Parathyroid adenoma (tissue), 2 donors: ENCODE data around the gene BICDL1.

Source experiments
- H2AFZ ChIP-seq: fragments of 300-600 bp; sonication (generic); one replicate; pipeline ENCODE4 v1.7.0; 2017; ENCODE audit warnings: antibody characterized with exemption, mild to moderate bottlenecking
- H3K27ac ChIP-seq: fragments of 300-600 bp; sonication (generic); one replicate; pipeline ENCODE4 v1.7.0; 2017
- H3K27me3 ChIP-seq: fragments of 300-600 bp; sonication (generic); one replicate; pipeline ENCODE4 v1.7.0; 2017; ENCODE audit warnings: low read length; ENCODE audit not compliant: control insufficient read depth, insufficient read depth
- H3K36me3 ChIP-seq: fragments of 300-600 bp; sonication (generic); one replicate; pipeline ENCODE4 v1.7.0; 2017; ENCODE audit warnings: low read length; ENCODE audit not compliant: control insufficient read depth, insufficient read depth
- H3K4me1 ChIP-seq: fragments of 300-600 bp; sonication (generic); one replicate; pipeline ENCODE4 v1.7.0; 2017; ENCODE audit warnings: control low read depth
- H3K4me2 ChIP-seq: fragments of 300-600 bp; sonication (generic); one replicate; pipeline ENCODE4 v1.7.0; 2017; ENCODE audit warnings: low read length
- H3K4me3 ChIP-seq: fragments of 300-600 bp; sonication (generic); one replicate; pipeline ENCODE4 v1.7.0; 2017; ENCODE audit warnings: low read depth, low read length
- H3K79me2 ChIP-seq: fragments of 300-600 bp; sonication (generic); one replicate; pipeline ENCODE4 v1.7.0; 2017; ENCODE audit warnings: control low read depth
- H3K9ac ChIP-seq: fragments of 300-600 bp; sonication (generic); one replicate; pipeline ENCODE4 v1.7.0; 2017; ENCODE audit warnings: mild to moderate bottlenecking
- H3K9me3 ChIP-seq: fragments of 300-600 bp; sonication (generic); one replicate; pipeline ENCODE4 v1.7.0; 2017; ENCODE audit warnings: low read length; ENCODE audit not compliant: control insufficient read depth
- CTCF ChIP-seq: fragments of 300-600 bp; sonication (generic); IDR thresholded peaks from one replicate; pipeline ENCODE4 v1.7.0; 2017; ENCODE audit warnings: antibody characterized with exemption, mild to moderate bottlenecking
- donor health status: primary hyperparathyroidism.

The BICDL1 gene

GRCh38 chr12:120072472-120073249, 83.6 kb downstream of the BICDL1 start:
- no peak overlapping the region for H3K27ac ChIP-seq
- H3K4me1 ChIP-seq: no peaks in the 10 kb centered on the region

GRCh38 chr12:120075034-120075616, 86.1 kb downstream of the BICDL1 start:
- Histone ChIP-seq H3K27ac (no peak overlapping the region), H2AFZ (no peak overlapping the region), H3K4me3 (no peak overlapping the region), H3K9ac (no peak overlapping the region), H3K79me2 (no peaks in the 10 kb centered on the region), H3K36me3 (no peaks in the 10 kb centered on the region), H3K27me3 (no peaks in the 10 kb centered on the region), H3K4me2 (no peak overlapping the region), H3K4me1 (no peaks in the 10 kb centered on the region), H3K9me3 (no peaks in the 10 kb centered on the region)
- no peak for TF ChIP-seq CTCF

More at GRCh38 chr12:120072472-120073249, 83.6 kb downstream of the BICDL1 start:
- H3K4me3 ChIP-seq: no peak overlapping the region
- TF ChIP-seq CTCF: no peak
- no peak overlapping the region for H3K9ac ChIP-seq
- no peak overlapping the region for H2AFZ ChIP-seq
- H3K36me3 ChIP-seq: no peaks in the 10 kb centered on the region
- no peaks in the 10 kb centered on the region for H3K79me2 ChIP-seq
- H3K9me3 ChIP-seq: no peaks in the 10 kb centered on the region
- no peak overlapping the region for H3K4me2 ChIP-seq
- H3K27me3 ChIP-seq: no peaks in the 10 kb centered on the region

GRCh38 chr12:120076651-120077050, 87.6 kb downstream of the BICDL1 start:
- Histone ChIP-seq H3K27ac (no peak overlapping the region), H3K4me3 (no peak overlapping the region), H3K4me2 (no peak overlapping the region), H3K9ac (no peak overlapping the region), H3K36me3 (no peaks in the 10 kb centered on the region), H3K9me3 (no peaks in the 10 kb centered on the region), H3K79me2 (no peaks in the 10 kb centered on the region), H3K27me3 (no peaks in the 10 kb centered on the region), H2AFZ (no peak overlapping the region), H3K4me1 (no peaks in the 10 kb centered on the region)
- TF ChIP-seq CTCF: no peak

GRCh38 chr12:120077260-120077659, 88.2 kb downstream of the BICDL1 start:
- no peak overlapping the region for H3K9ac ChIP-seq
- TF ChIP-seq CTCF: no peak

More at GRCh38 chr12:120077260-120077659, 88.2 kb downstream of the BICDL1 start:
- Histone ChIP-seq H3K4me1 (no peaks in the 10 kb centered on the region), H3K36me3 (no peaks in the 10 kb centered on the region), H3K9me3 (no peaks in the 10 kb centered on the region), H2AFZ (no peak overlapping the region), H3K4me3 (no peak overlapping the region), H3K79me2 (no peaks in the 10 kb centered on the region), H3K27ac (no peak overlapping the region), H3K27me3 (no peaks in the 10 kb centered on the region), H3K4me2 (no peak overlapping the region)
